GM19468 (cell line): ENCODE measurements around the gene RHEX.
A peak's percentile ranks its signal among the peaks of the same experiment; 100 is the strongest.
"Not testable (repeated sequence)": the region's sequence is repeated elsewhere in the genome, so short reads cannot be mapped to it uniquely, and the experiment has no call there.

Experiments
- ATAC-seq: cut with Tn5 transposase; IDR thresholded peaks from one replicate; pipeline ENCODE4 v1.9.1; 2021; ENCODE audit warnings: mild to moderate bottlenecking, moderate library complexity, moderate number of reproducible peaks; ENCODE audit not compliant: unreplicated experiment; ENCODE audit errors: extremely low read depth

The RHEX gene

DNA sequence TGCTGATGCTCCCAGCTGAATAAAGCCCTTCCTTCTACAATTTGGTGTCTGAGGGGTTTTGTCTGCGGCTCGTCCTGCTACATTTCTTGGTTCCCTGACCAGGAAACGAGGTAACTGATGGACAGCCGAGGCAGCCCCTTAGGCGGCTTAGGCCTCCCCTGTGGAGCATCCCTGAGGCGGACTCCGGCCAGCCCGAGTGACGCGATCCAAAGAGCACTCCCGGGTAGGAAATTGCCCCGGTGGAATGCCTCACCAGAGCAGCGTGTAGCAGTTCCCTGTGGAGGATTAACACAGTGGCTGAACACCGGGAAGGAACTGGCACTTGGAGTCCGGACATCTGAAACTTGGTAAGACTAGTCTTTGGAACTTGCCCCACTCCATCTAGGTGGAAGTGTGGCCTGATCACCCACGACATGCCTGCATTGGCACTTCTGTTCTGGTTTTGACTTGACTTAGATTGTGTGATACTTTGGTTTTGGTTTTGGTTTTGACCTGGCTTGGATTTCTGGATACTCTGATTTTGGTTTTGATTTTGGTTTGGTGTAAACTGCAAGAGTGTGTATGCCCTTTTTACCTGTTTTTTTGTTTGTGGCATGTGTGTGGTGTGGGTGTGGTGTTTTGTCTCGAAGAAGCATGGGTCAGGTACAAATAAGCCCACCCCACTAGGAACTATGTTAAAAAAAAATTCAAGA is at the start of gene RHEX:
Gene RHEX (plus strand): TSS at position 255 of the 692 bp plus-strand sequence. CDS start 44,656 bp downstream, outside the sequence.
- ATAC-seq = not testable (repeated sequence)

DNA sequence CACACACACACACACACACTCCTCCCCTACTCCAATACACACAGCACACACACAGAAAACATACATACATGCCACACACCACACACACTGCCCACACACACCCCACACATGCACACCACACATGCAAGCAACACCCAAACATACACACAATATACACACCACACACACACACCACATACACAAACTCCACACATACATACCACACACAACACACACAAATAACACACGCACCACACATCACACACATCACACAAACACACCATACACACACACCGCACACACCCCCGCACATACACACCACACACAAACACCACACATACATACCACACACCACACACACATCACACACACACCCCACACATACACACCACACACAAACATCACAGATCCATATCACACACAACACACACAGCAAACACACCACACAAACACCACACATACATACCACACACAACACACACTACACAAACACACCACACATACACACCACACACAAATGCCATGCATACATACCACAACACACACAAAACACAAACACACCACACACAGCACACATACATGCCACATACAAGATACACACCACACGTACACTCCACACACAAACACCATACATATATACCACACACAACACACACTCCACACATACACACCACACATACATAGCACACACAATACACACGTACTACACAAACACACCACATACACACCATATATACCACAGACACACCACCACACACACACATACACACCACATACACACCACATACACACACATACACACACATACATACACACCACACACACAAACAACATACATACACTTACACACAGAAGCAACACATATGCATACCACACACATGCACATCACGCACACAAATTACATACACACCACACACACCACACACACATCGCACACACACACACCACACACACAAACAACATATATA is 48.8 kb upstream of the RHEX start:
- ATAC-seq = no peak

- no peak for ATAC-seq
These were observed 48.1 kb upstream of the RHEX start for GRCh38 chr1:206004826-206005225.

GRCh38 chr1:206005234-206005633 is 47.7 kb upstream of the RHEX start:
- ATAC-seq = no peak

GRCh38 chr1:206005778-206006180 is 47.2 kb upstream of the RHEX start:
- ATAC-seq = no peak

DNA sequence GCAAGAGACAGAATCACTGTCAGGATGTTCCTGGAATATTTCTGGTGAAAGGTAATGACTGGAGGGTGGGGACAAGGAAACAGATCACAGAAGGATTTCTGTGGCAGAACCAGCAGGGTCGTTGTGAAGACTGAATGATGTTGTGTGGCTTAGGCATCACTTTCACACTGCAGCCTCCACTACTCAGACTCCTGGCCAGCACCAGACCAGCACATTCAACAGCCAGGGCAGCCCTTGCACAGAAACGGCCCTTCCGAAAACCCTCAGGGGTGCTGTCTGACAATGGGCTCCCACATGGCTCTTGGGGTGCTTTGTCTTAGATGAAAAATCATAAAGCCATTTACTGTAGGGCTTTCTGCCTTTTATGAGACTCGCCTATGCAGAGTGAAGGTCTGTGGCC is 46.0 kb upstream of the RHEX start:
- no peak for ATAC-seq

DNA sequence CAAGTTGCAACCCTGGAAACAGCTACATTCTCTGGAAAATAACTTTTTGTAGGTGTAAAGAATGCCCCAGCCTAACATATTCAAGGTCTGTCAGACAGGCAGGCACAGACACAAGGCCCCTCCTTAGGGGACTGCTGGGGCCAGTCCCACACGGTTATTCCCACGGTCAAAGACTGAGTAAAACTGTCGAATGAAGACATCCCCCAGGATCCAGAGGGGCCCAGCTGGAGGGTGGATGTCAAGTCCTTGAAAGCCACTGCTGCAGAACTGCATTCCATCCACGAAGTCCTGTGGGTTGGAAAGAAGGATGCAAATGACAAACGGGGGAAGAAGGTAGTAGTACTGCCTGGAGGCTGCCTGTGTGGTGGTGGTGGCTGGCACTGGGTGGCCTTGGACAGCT is 42.9 kb upstream of the RHEX start:
- ATAC-seq = no peak

GRCh38 chr1:206011057-206011456 is 41.9 kb upstream of the RHEX start:
- ATAC-seq = no peak

GRCh38 chr1:206012086-206012859 is 40.7 kb upstream of the RHEX start:
- peak; percentile 88 for ATAC-seq

DNA sequence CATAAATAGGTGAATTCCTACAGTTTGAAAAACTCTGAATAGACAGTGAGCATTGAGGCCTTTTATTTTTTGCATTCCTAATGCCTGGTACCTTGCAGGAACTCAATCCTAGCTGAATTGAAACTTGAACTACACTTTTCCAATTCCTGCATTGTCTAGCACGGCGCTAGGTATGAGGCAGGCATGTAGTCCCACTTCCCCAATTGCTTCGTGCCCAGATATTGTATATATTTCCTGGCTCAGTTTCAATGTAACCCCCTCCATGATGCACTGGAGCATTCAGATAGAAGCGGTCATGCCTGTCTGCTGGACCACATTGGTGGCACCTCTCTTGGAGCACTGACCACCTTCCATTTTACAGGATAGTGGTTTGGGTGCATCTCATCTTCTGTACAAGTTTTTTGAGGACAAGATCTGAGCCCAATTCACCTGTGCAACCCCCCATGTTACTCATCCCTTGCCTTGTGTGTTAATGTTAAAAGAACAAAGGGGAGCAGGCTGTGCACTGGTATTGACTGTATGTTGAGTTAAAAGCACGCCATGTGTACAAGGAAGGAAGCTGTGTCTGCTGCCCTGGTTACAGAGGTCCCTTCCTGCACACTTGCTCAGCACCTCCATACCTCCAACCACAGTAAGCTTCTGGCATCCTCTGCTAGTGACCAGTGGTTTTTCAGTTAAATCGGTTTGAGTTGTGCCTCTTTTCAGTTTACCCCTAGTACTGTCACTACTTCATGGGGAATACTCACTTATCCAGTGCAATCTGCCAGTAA is 39.8 kb upstream of the RHEX start:
- no peak for ATAC-seq

- ATAC-seq = no peak
These were observed 38.4 kb upstream of the RHEX start for GRCh38 chr1:206014601-206015000.

DNA sequence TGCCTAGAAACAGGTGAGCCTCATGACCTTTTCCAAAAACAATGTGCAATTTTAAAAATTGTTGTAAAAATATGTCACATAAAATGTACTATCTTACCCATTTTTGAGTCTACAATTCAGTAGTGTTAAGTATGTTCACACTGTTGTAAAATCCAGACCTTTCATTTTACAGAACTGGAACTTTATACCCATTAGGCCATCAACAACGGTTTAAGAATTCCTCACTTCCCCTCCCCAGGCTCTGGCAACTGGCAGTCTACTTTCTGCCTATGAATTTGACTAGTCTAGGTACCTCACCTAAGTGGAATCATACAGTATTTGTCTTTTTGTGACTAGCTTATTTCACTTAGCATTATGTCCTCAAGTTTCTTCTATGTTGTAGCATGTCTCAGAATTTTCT is 37.9 kb upstream of the RHEX start:
- ATAC-seq = no peak

DNA sequence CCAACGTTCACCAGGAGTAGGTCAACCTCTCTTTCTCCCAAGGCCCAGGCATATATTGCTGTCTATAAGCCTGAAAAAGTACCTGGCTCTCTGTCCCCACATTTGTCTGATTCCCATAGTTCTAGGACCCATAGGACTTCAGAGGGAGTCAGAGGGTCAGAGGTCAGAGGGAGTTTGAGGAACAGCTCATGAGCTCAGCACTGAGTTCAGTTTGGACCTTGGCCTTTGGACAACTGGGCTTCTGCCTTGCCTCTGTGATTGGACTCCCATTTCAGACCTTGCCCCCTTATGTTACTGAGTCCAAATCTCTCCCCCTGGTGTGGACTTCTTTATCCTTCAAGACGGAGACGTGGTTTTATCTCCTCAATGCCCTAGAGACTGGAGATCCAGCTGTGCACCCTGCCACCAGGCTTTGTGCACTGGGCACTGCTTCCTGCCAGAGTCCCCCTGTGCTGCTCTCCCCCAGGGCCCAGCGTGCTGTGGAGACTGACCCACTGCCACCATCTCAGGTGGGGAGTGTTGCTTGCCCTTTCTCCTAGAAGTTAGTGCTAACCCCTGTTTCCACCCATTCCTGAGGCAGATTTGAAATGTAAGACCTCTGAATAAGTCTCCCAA is 32.5 kb upstream of the RHEX start:
- ATAC-seq = no peak

- ATAC-seq = no peak
These were observed 31.9 kb upstream of the RHEX start for GRCh38 chr1:206021008-206021625.

- no peak for ATAC-seq
These were observed 31.2 kb upstream of the RHEX start for GRCh38 chr1:206021626-206022365.

DNA sequence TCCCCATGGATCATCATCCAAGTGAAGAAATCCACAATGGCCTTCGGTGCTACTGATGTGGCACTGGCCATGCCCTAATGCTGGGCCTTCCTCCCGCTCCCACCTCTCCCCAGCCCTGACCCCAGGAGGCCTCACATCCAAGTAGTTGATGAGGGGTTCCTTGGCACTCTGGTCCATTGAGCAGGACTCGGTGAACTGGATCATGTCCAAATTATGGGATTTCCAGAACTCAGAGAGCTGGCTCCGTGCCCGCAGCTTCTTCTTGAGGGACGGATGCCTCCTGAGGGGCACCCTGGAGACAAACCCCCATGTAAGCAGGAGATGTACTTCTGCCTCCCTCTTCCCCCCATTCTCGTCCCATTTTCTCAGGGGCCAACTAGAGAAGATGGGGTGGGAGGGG is 30.2 kb upstream of the RHEX start:
- no peak for ATAC-seq

- no peak for ATAC-seq
These were observed 29.3 kb upstream of the RHEX start, which contains the start of gene CTSE for GRCh38 chr1:206023695-206024094. CTSE (minus strand) TSS chr1:206023895; CDS start chr1:206023791, 104 bp downstream.

DNA sequence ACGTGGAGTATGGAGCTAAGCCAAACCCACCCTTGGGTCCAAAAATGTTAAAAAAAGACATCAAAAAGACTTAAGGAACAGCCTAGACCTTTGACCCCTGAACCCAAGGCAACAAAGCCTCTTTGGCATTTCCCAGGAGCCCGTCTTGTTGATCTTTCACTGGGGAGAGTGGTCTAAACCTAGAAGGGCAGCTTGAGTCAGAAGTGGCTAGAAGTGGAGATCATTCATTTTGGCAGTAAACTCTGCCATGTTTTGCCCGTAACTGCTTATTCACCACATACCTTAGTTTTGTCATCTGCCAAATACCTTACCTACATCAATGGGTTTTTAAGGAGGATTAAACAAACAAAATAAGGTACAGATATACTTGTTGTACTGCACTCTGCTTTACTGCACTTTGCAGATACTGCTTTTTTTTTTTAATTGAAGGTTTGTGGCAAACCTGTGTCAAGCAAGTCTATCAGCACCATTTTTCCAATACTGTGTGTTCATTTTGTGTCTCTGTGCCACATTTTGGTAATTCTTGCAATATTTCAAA is 27.6 kb upstream of the RHEX start:
- no peak for ATAC-seq
